Islet of Langerhans (tissue), 1 donor: ENCODE measurements around the gene PMEL.
"Not testable (repeated sequence)": the region's sequence is repeated elsewhere in the genome, so short reads cannot be mapped to it uniquely, and the experiment has no call there.

Experiments used
- FAIRE-seq: peaks from one replicate; lab custom pipeline; 2011; peaks lifted over from hg19 to GRCh38; lab: Jason Lieb, UNC

PMEL gene

DNA sequence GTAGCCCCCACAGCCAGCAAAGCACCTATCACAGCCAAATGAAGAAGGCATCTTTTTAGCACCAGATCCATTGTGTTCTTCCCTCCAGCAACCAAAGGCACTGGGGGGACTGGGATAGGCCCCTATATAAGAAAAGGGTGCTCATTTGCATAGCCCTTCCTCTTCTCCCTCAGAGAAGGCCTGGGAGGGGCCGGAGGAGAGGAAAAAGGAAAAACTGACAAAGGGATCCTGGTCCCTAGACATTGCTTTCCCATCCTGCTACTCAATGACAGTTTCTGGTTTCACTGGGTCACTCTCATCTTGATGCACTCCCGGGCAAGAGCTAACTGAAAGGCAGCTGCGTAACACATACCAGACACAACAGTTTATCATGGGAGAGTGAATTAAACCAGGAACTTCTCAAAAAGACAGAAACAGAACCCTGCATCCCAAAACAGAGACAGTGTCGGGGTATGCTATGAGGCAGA is at the start of gene PMEL:
Gene PMEL (minus strand): TSS at position 102 of the 467 bp plus-strand sequence. CDS start 31 bp downstream, at position 71.
- FAIRE-seq, result no peak

DNA sequence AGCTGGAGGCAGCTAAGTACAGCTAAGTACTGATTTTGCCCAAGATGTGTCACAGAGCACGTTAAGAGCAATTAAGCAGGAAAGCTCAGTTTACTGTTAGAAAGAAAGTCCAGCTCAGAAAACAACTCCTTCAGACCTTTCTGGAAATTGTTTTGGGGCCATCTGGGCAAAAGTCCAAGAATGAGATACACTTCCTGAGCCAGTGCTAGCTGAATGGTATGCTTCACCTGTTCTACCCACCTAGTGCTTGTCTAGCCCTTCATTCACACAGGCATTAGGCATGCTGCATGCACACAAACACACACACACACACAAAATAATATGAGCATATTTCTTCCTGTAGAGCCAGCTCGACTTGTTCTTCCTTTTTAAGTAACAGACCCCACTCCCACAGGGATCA is 48.4 kb upstream of the PMEL start:
- FAIRE-seq, result no peak

DNA sequence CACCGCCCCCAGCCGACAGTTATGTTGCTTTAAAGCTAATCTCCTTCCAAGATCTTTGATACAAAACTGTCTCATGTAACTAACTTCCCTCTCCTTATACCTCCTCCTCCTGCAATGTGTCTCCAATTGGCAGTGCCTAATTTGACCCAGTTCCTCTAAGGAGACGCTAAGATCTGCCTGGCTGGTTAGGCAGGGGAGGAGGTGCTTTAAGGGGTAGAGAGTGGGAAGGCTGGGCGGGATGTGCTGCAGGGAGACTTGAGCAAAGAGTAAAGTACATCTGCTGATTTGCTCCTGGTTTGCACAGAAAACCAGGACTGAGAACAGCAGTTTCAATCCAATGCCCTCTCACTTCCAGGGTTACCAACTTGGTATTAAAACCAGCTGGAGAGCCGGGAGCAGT is 47.6 kb upstream of the PMEL start:
- no peak for FAIRE-seq

DNA sequence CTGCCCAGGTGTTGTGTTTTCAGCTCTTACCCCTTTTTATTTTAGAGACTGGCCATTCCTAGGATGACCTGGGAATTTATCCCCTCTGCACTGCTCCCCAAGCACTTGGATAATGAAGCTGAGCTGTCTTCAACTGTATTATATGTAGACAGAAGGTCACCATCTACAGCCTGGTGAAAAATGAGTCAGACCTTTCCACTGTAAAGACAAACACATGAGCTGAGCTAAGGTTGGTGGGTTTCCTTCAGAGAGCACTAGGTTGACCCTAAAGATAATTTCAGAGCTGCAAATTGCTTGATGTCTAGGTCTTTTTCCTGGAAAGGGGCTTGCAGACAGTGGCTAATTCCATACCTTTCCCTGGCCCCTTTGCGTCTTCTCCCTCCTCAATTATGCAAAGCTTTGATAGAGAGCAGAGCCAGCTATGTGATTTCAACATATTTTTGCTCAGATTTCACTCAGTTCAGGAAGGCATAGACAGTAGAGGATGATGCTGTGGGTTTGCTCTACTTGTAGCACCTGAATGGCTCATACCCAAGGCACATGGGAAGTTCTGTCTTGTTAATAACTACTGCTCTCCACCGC is 45.8 kb upstream of the PMEL start:
- FAIRE-seq, result no peak

DNA sequence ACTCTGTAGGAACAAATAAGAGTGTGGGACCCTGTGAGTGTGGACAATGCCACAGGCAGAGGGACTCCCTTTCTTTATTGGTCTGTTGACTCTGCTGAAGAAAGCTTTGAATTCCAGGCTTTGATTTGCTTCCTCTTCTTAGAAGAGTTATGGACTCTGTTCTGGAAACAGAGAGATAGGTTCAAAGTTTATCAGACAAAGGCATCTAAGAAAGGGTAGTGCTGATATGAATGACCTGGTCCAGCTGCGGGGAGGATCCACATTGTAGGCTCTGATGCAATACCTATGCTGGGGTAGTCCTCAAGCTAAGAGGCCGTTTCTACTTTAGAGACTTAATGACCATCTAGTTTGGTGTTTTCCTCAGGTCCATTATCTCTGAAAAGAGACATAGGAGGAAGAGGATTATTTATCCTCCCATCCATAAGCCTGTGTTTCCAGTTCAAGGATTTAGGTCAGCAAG is 44.3 kb upstream of the PMEL start:
- no peak for FAIRE-seq

DNA sequence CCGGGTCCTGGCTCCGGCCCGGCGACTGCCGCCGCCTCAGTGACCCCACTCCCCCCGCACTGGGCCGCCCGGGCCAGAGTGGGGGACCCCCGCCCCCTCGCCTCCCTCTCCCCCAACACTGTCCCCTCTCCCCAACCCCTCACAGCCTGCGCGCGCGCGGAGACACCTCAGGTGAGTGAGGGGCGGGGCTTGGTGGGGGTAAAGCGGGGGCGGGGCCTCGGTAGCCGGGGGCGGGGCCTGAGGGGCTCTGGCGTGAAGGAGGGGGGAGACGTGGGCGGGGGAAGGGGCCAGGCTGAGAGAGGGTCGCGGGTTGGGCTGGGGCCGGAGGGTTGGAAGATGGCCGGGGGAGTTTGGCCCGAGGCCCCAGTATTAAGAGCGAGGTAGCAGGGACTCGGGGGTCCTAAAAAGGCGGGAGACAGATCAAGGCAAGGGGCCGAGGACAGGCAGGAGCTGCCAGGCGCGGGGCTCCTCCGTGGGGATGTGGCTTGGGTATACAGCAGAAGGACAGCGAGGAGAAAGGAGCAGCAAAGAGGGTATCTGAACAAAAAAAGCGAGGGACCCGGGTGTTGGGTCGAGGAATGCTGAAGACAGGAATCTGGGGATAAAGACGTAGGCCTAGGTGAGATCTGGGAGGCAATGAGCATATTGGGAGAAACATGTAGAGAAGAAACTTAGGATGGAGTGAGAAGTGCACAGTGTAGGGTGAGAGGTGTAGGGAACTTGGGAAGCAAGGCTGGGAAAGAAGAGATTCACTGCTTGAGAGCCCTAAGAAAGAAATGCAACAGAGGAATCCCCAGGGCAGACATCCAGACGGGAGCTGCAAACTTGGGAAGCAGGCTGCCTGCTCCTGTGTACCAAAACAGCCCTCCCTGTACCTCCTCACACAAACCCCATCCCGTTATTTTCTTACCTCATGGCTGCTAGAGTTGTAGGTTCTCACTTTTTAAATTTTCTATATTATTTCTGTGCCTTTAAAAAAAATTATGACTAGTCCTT is 42.0 kb upstream of the PMEL start:
- FAIRE-seq, result no peak

DNA sequence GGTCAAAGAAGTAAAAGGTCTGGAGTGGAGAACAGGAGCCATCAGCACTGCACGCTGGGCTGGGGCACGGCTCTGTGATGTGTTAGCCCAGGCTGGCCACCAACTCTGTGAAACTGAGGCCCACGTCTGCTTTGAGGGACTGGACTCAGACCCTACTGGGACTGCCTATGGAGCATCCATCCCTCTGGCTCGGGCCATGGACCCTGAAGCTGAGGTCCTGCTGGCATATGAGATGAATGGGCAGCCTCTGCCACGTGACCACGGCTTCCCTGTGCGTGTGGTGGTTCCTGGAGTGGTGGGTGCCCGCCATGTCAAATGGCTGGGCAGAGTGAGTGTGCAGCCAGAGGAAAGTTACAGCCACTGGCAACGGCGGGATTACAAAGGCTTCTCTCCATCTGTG is 38.4 kb upstream of the PMEL start:
- FAIRE-seq, result no peak

DNA sequence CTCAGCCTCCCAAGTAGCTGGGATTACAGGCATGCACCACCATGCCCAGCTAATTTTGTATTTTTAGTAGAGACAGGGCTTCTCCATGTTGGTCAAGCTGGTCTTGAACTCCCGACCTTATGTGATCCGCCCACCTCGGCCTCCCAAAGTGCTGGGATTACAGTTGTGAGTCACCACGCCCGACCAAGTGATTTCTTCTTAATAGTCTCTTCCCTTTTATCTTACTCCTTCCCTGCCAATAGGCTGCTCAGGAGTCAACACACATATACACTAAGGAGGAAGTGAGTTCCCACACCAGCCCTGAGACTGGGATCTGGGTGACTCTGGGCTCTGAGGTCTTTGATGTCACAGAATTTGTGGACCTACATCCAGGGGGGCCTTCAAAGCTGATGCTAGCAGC is 37.5 kb upstream of the PMEL start:
- not testable (repeated sequence) for FAIRE-seq

DNA sequence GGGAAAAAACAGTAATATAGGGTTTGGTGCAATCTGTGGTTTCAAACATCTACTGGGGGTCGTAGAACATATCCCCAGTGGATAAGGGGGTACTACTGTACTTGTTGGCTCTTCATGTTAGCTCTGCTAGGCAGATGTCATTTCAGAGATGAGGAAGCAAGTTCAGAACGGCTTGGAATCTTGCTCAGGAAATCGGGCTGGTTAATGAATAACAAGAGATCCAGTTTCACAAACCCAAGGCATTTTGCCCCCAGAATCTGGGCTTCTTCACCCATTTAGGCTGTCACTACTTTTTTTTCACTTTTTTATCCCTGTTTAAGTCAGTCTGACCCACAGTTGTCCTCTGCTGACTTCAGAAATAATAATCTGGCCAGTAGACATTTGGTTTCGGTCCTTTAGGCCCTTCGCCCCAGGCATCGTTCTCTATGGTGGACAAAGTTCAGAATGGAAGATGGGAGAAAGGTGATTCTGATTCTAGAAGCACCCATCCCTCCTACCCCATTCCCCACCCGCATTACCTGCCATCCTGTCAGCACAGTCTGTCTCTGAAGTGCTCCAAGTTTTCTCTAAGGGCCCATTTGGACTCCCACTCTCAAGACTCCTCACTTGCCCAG is 35.8 kb upstream of the PMEL start:
- FAIRE-seq, result no peak

DNA sequence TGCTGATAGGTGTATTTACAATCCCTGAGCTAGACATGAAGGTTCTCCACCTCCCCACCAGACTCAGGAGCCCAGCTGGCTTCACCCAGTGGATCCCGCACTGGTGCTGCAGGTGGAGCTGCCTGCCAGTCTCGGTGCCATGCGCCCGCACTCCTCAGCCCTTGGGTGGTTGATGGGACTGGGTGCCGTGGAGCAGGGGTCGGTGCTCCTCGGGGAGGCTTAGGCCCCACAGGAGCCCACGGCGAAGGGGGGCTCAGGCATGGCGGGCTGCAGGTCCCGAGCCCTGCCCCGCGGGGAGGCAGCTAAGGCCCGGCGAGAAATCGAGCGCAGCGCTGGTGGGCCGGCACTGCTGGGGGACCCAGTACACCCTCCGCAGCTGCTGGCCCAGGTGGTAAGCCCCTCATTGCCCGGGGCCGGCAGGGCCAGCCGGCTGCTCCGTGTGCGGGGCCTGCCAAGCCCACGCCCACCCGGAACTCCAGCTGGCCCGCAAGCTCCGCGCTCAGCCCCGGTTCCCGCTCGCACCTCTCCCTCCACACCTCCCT is 34.2 kb upstream of the PMEL start:
- not testable (repeated sequence) for FAIRE-seq

DNA sequence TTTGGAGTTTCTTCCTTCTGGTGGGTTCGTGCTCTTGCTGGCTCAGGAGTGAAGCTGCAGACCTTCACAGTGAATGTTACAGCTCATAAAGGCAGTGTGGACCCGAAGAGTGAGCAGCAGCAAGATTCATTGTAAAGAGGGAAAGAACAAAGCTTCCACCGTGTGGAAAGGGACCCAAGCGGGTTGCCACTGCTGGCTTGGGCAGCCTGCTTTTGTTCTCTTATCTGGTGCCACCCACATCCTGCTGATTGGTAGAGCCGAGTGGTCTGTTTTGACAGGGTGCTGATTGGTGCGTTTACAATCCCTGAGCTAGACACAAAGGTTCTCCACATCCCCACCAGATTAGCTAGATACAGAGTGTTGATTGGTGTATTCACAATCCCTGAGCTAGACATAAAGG is 33.7 kb upstream of the PMEL start:
- not testable (repeated sequence) for FAIRE-seq

DNA sequence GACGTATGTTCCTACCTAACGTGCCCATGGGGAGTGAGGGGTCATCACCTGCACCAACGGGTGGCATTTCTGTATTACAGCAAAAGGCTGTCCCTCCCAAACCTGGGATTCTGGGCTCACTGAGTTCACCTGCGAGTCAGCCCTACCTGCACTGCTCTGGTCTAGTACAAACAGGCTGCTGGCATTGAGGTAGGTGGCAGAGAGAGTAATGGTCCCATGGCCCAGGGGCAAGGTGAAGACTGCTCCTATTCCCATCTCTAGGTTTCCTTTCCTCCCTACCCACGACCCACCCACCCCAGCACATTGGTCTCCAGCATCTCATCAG is 31.7 kb upstream of the PMEL start:
- FAIRE-seq, result no peak

DNA sequence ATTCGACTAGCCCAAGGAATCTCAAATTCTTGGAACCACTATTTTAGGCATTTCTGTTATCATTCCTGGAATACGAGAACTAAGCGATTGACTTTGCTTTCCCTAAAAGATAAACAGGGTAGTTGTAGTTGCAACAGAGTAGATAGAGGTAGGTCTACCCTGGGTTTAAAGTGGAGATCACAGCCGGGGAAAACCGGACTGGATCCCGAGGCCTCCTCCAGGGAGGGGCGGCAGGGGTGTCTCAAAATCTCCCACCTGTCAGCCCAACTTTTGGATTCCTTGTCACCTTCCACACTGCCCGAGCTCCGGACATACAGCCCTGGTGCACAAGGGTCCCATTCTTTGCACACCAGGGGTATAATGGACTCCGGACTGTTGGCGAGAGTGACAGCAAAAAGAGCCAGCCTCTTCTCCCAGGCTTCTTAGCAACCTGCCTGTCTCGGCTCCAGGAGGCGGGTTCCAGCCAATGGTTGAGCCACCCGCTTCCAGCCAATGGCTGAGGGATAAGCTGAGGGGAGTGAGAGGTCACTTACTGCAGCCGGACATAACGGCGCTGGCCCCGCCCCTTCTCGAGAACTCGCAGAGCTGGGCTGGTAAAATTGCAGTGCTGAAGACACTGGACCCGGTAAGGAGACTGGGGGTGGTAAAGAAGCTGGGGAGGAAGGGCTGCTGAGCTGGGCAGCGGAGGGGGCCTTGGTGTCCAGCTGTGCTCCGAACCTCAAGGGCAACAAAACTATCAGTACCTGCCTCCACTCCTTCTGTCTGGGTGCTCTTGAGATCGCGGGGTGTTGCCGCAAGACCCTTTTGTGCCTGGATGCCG is 31.1 kb upstream of the PMEL start, which contains the start of gene SUOX:
Gene SUOX (plus strand): TSS at position 562 of the 820 bp plus-strand sequence. CDS start 4,946 bp downstream, outside the sequence.
- FAIRE-seq, result peak; percentile 61

DNA sequence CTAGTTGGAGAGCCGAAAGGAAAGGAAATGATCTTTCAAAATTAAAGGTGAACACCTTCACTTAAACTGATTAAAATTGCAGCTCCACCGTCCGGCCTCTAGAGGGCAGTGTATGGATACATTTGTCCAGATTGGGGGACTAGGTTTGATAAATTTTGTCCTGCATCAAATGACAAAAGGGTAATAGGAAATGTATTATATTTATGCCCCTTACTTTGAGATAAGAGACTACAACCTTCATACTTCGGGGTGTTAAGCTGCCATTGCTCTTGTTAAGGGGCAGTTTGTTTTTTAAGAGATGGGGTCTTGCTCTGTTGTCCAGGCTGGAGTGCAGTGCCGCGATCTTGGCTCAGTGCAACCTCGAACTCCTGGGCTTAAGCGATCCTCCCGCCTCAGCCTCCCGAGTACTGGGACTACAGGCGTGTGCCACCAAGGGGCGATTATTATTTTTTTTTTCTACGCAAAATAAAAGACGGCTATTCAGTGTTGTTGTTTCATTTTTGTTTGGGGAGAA is 30.4 kb upstream of the PMEL start:
- peak; percentile 92 for FAIRE-seq

DNA sequence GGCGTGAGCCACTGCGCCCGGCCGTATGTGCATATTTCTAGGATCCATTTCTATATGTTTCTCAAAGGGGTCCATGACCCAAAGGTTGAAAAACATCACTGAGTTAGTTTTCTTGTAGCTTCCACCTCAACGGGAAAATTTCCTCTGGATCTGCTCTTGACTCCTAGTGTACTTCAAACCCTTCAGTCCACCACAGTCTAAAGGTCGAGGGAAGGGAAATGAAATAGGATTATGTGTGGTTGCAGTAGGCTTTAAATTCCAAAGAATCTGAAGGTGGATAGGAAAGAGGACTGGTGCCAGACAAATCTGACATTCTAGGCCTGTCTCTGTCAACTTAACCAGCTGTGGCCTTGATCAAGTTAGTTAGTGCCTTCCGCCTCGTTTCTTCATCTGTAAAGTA is 29.5 kb upstream of the PMEL start:
- no peak for FAIRE-seq

DNA sequence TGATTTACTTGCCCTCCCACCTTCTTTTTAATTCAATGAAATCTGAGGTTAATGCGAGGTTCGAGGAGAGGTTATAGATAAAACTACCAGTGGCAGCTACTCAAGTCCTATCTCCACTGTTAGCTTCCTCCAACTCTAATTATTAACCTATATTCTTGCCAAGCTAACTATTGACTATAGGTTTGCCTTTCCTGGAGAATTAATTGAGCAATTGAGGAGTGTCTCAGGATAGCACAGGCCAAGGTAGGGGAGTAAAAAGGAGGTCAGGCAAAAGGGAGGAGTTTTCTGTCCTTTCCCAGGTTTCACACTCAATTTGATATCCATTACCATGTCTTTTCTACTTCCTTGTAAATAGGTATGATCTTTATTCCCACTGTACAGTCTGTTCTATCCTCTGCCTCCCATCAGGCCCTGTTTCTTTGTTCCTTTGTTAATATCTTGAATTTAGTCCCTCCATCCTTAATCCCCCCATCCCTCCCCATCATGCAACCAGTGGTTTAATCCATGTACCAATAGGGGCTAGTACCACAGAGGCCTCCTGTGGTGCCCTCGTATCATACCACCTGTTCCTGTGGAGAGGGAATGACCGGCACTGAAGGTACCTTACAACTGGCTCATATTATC is 27.5 kb upstream of the PMEL start:
- no peak for FAIRE-seq

DNA sequence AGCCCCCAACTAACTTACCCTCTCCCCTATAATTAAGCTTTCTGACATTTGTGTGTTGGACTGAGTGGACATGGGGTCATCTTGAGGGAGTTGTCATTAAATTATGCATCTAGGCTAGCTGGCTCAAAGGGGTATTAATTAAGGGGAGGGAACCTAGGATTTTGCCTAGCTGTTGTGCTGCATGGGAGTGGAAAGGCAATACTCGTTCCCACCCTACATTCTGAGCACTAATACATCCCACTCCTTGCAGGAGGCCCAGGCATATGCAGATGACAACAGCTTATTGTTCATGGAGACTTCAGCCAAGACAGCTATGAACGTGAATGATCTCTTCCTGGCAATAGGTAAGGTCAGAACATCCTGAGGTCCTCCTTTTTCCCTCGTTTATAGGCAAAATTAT is 25.3 kb upstream of the PMEL start:
- no peak for FAIRE-seq

DNA sequence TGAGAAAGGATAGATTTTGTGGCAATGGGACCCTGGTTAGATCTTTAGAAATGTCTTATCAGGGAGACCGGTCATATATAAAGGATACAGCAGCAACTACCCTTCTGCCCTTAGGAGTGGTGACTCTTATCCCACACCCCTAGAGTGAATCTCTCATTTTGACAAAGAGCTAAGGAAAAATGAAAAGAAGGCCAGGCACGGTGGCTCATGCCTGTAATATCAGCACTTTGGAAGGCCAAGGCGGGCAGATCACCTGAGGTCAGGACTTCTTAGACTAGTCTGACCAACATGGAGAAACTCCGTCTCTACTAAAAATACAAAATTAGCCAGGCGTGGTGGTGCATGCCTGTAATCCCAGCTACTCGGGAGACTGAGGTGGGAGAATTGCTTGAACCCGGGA is 20.1 kb upstream of the PMEL start:
- not testable (repeated sequence) for FAIRE-seq

DNA sequence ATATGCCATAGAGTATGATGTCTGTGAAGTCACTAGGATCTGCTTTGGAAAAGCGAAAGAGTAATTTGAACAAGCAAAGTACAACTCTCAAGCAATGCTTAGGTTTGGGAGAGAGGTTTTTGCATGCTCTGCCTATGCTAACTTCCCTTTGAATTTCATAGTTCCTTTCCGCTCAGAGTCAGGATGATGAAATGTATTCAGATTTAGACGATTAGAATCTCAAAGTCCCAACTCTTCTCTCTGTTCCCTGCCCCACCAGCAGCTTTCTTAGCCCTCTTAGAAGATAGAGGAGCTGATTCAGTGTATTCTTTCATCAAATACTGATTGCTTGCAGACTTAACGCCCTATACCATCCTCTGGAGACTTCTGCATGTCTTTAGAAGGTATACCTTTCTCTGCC is 19.5 kb upstream of the PMEL start:
- no peak for FAIRE-seq

DNA sequence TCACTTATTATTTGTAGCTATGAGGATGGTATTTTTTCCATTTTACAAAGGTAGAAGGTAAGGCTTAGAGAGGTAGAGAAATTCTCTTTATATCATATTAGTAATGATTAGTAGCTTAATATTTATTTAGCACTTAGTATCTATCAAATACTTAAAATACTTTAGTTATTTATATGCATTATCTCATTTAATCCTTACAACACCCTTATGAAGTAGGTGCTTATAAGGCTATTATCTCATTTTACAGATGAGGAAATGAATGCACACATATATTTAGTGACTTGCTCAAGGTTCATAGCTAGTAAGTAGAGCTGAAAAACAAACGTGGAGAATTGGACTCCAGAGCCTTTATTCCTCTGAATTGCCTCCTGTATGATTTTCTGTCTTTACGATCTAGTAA is 19.0 kb upstream of the PMEL start:
- no peak for FAIRE-seq

DNA sequence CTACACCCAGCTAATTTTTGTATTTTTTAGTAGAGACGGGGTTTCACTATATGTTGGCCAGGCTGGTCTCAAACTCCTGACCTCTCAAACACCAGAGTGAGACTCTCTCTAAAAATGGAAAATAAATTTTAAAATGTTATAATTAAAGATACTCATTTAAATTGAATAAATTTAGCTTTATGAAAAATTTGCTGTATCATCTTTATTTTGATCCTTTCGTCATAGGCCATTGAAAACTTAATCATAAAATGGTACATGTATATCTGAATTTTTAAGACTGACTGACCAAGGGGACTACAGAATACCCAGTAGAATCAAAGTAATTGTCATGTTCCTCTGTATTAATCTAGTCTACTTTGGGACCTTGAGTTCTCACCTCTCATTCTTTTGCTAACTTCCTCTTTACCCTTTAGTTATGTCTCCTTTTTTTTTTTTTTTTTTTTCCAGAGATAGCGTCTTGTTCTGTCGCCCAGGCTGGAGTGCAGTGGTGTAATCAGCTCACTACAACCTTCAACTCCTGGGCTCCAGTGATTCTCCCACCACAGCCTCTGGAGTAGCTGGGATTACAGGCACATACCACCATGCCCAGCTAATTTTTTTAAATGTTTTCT is 17.5 kb upstream of the PMEL start:
- FAIRE-seq, result no peak
